H1 (cell line): ENCODE results near the gene TMEM178B. TPM values are rescaled to one million over a fixed set of nuclear protein-coding genes. Genes with fewer than 3 reads are reported as not detected.

ENCODE experiments used
- CTCF ChIA-PET: fragments of 300-600 bp; sonication (Branson Sonifier 250); formaldehyde crosslinking; loops from one replicate; lab custom pipeline; 2021; ENCODE audit not compliant: partially characterized antibody; lab: Charles Lee
- POLR2A ChIA-PET: fragments of 300-600 bp; sonication (Branson Sonifier 250); formaldehyde crosslinking; loops from one replicate; lab custom pipeline; 2021; ENCODE audit warnings: inconsistent platforms; ENCODE audit not compliant: partially characterized antibody; lab: Charles Lee
- DNase-seq, 2 experiments: peaks; one replicate each; pipeline versions ENCODE4 v3.0.0 to v3.0.0-alpha.2; 2010 to 2022; ENCODE audit warnings: low spot score in 2 of 2, low read depth in 1 of 2, mixed read lengths in 1 of 2
- FAIRE-seq: peaks from 2 replicates; lab custom pipeline; 2011; peaks lifted over from hg19 to GRCh38; lab: Jason Lieb, UNC
- H2AFZ ChIP-seq: 2 replicates; pipeline ENCODE4 v1.8.1; 2012; ENCODE audit warnings: low read length, inconsistent platforms
- H2AK5ac ChIP-seq: 2 replicates; pipeline ENCODE4 v1.6.1; 2013; ENCODE audit warnings: low read depth, low read length
- H2BK120ac ChIP-seq: replicated peaks from 2 replicates; pipeline ENCODE3; 2013; ENCODE audit warnings: low read depth, low read length, inconsistent platforms
- H2BK12ac ChIP-seq: 2 replicates; pipeline ENCODE4 v1.6.1; 2013; ENCODE audit warnings: low read depth, low read length
- H2BK15ac ChIP-seq: 2 replicates; pipeline ENCODE4 v1.6.1; 2013; ENCODE audit warnings: low read length
- H2BK20ac ChIP-seq: 2 replicates; pipeline ENCODE4 v1.6.1; 2013; ENCODE audit warnings: low read length
- H2BK5ac ChIP-seq: 2 replicates; pipeline ENCODE4 v1.6.1; 2013; ENCODE audit warnings: low read depth, low read length
- H3K14ac ChIP-seq: 2 replicates; pipeline ENCODE4 v1.6.1; 2013; ENCODE audit warnings: inconsistent platforms; ENCODE audit not compliant: insufficient read length
- H3K18ac ChIP-seq: 2 replicates; pipeline ENCODE4 v1.6.1; 2013; ENCODE audit warnings: low read length; ENCODE audit errors: extremely low read depth
- H3K23ac ChIP-seq: 2 replicates; pipeline ENCODE4 v1.6.1; 2013; ENCODE audit warnings: inconsistent platforms; ENCODE audit not compliant: insufficient read length
- H3K23me2 ChIP-seq: 2 replicates; pipeline ENCODE4 v1.6.1; 2013; ENCODE audit warnings: low read depth, low read length
- H3K27ac ChIP-seq: 2 replicates; pipeline ENCODE4 v1.6.1; 2011; ENCODE audit warnings: low read depth, low read length, inconsistent platforms
- H3K27me3 ChIP-seq, 4 experiments: replicated peaks in 1 of 4; 1 replicate in 1 of 4; 2 replicates in 3 of 4; pipeline versions ENCODE4 v1.6.1 to v1.8.1; 2011 to 2013; ENCODE audit warnings: low read length in 3 of 4, mild to moderate bottlenecking in 3 of 4, inconsistent platforms in 2 of 4, mixed read lengths in 2 of 4, moderate library complexity in 1 of 4; ENCODE audit not compliant: control insufficient read depth in 3 of 4, insufficient read depth in 3 of 4; ENCODE audit errors: extremely low read depth in 1 of 4
- H3K36me3 ChIP-seq, 4 experiments: 2 replicates each; pipeline versions ENCODE4 v1.6.1 to v1.8.1; 2011 to 2013; ENCODE audit warnings: mild to moderate bottlenecking in 4 of 4, low read length in 3 of 4, moderate library complexity in 2 of 4, control low read depth in 1 of 4, inconsistent platforms in 1 of 4; ENCODE audit not compliant: insufficient read depth in 4 of 4, control insufficient read depth in 2 of 4
- H3K4ac ChIP-seq: replicated peaks from 2 replicates; pipeline ENCODE3; 2013; ENCODE audit warnings: low read length, low read depth, mixed read lengths, inconsistent platforms; ENCODE audit not compliant: insufficient read length
- H3K4me1 ChIP-seq, 4 experiments: replicated peaks in 1 of 4; 1 replicate in 1 of 4; 2 replicates in 3 of 4; pipeline versions ENCODE4 v1.6.1 to v1.8.1; 2011 to 2013; ENCODE audit warnings: low read length in 3 of 4, inconsistent platforms in 2 of 4, mixed read lengths in 1 of 4; ENCODE audit not compliant: insufficient read depth in 4 of 4, control insufficient read depth in 3 of 4
- H3K4me2 ChIP-seq, 2 experiments: 2 replicates each; pipeline versions ENCODE4 v1.6.1 to v1.8.1; 2011 to 2013; ENCODE audit warnings: low read depth in 2 of 2, low read length in 2 of 2, control low read depth in 1 of 2, inconsistent platforms in 1 of 2, mild to moderate bottlenecking in 1 of 2; ENCODE audit not compliant: insufficient read depth in 1 of 2
- H3K4me3 ChIP-seq, 4 experiments: fragments of 200-600, 300-600 bp in 1 of 4; sonication (generic), shearing (Covaris generic), sonication (Bioruptor Twin) in 1 of 4; 2 replicates each; pipeline versions ENCODE4 v1.5.1 to v1.8.1; 2011 to 2016; ENCODE audit warnings: low read length in 4 of 4, low read depth in 3 of 4, control low read depth in 2 of 4, inconsistent platforms in 2 of 4, mild to moderate bottlenecking in 2 of 4, mixed read lengths in 1 of 4, moderate library complexity in 1 of 4; ENCODE audit not compliant: insufficient read depth in 2 of 4; ENCODE audit errors: extremely low read depth in 1 of 4
- H3K56ac ChIP-seq: replicated peaks from 2 replicates; pipeline ENCODE3; 2013; ENCODE audit warnings: low read depth, mild to moderate bottlenecking, mixed read lengths, low read length, inconsistent platforms; ENCODE audit not compliant: insufficient read length
- H3K79me1 ChIP-seq: 2 replicates; pipeline ENCODE4 v1.6.1; 2013; ENCODE audit warnings: low read depth, low read length, control low read depth
- H3K79me2 ChIP-seq, 2 experiments: 2 replicates each; pipeline versions ENCODE4 v1.6.1 to v1.8.1; 2012 to 2013; ENCODE audit warnings: low read length in 2 of 2, mild to moderate bottlenecking in 2 of 2, inconsistent platforms in 1 of 2; ENCODE audit not compliant: insufficient read depth in 2 of 2, control insufficient read depth in 1 of 2
- H3K9ac ChIP-seq, 4 experiments: replicated peaks in 1 of 4; 1 replicate in 1 of 4; 2 replicates in 3 of 4; pipeline versions ENCODE4 v1.6.1 to v1.8.1; 2011 to 2013; ENCODE audit warnings: low read depth in 3 of 4, low read length in 3 of 4, control low read depth in 2 of 4, mild to moderate bottlenecking in 2 of 4, moderate library complexity in 2 of 4, inconsistent platforms in 1 of 4; ENCODE audit errors: extremely low read depth in 1 of 4
- H3K9me3 ChIP-seq, 2 experiments: 2 replicates each; pipeline versions ENCODE4 v1.6.1 to v1.8.1; 2012 to 2013; ENCODE audit warnings: mild to moderate bottlenecking in 2 of 2, moderate library complexity in 2 of 2, control low read depth in 1 of 2, inconsistent platforms in 1 of 2, low read depth in 1 of 2, low read length in 1 of 2, mixed read lengths in 1 of 2; ENCODE audit not compliant: insufficient read depth in 2 of 2
- H4K20me1 ChIP-seq, 2 experiments: replicated peaks in 1 of 2; 2 replicates each; pipeline versions ENCODE3 to v1.8.1; 2011 to 2013; ENCODE audit warnings: inconsistent platforms in 2 of 2, low read length in 2 of 2, mild to moderate bottlenecking in 1 of 2; ENCODE audit not compliant: insufficient read depth in 2 of 2, control insufficient read depth in 1 of 2
- H4K5ac ChIP-seq: 2 replicates; pipeline ENCODE4 v1.6.1; 2013; ENCODE audit warnings: low read length, low read depth, mixed read lengths, inconsistent platforms; ENCODE audit not compliant: insufficient read length
- H4K8ac ChIP-seq: 2 replicates; pipeline ENCODE4 v1.8.0; 2013; ENCODE audit warnings: mild to moderate bottlenecking, moderate library complexity, low read length, inconsistent platforms; ENCODE audit not compliant: insufficient read depth; ENCODE audit errors: extremely low read depth
- H4K91ac ChIP-seq: replicated peaks from 2 replicates; pipeline ENCODE3; 2013; ENCODE audit warnings: low read length, mixed read lengths, inconsistent platforms; ENCODE audit not compliant: insufficient read length
- BCL11A ChIP-seq, 2 experiments: IDR thresholded peaks; one replicate each; pipeline ENCODE4 v1.6.1; 2011; ENCODE audit warnings: low read depth in 2 of 2, low read length in 2 of 2, mild to moderate bottlenecking in 2 of 2
- BRCA1 ChIP-seq: IDR thresholded peaks from 2 replicates; pipeline ENCODE4 v1.6.1; 2012; ENCODE audit warnings: low read depth, low read length, improper control_type of control experiment
- HDAC2 ChIP-seq, 2 experiments: fragments of 300-600 bp in 1 of 2; sonication (generic) in 1 of 2; IDR thresholded peaks; 2 replicates each; pipeline ENCODE4 v1.6.1; 2011 to 2012; ENCODE audit warnings: low read depth in 2 of 2, low read length in 2 of 2, mild to moderate bottlenecking in 2 of 2, moderate library complexity in 2 of 2, borderline replicate concordance in 1 of 2, inconsistent platforms in 1 of 2
- SRF ChIP-seq: IDR thresholded peaks from 2 replicates; pipeline ENCODE4 v1.6.1; 2011; ENCODE audit warnings: mild to moderate bottlenecking, low read depth, low read length, moderate library complexity
- TBP ChIP-seq: IDR thresholded peaks from 2 replicates; pipeline ENCODE4 v1.6.1; 2011; ENCODE audit warnings: low read depth, low read length, improper control_type of control experiment
- WGBS, 2 experiments: shearing (Covaris generic) in 1 of 2; methylation state at CpG; one replicate each; pipeline versions ENCODE4 v1.1.6 to v1.1.7; 2013 to 2015; ENCODE audit warnings: low lambda C conversion rate in 2 of 2, mixed read lengths in 2 of 2, inconsistent platforms in 1 of 2, low coverage in 1 of 2, missing lambda C conversion rate in 1 of 2; ENCODE audit not compliant: insufficient replicate concordance in 2 of 2, insufficient coverage in 1 of 2, insufficient read length in 1 of 2; ENCODE audit errors: extremely low coverage in 1 of 2, missing lambda C conversion rate in 1 of 2; 5-methylcytosine and 5-hydroxymethylcytosine counted together
- polyA plus RNA-seq, 7 experiments: library from polyadenylated mRNA; depleted of rRNA in 3 of 7; stranded (reverse) in 5 of 7; unstranded in 2 of 7; fragments of >200 nt in 5 of 7; fragments of 200-250 nt in 2 of 7; gene quantifications; 1 replicate in 5 of 7; 2 replicates in 1 of 7; 4 replicates in 1 of 7; pipeline versions ENCODE4 v1.2.1 to v1.2.3, GENCODE V29; 2011 to 2013; ENCODE audit warnings: missing spikeins in 2 of 7, mixed read lengths in 2 of 7
- total RNA-seq: library from RNA; stranded (reverse); fragmentation: NEBNext Ultra II Directional; extraction: Animal tissue kit (Norgen Biotek cat#: 25700); gene quantifications from 2 replicates; pipeline ENCODE4 v1.2.1, GENCODE V29; 2021

The TMEM178B gene
- total and polyA plus RNA-seq, 2 of the 8 experiments (the other 6 are each of a cell fraction or from before 2014, with no cell fraction given), result 5.3 to 18.1 TPM

- Histone ChIP-seq H3K79me1 (peaks cover 7% of the 10 kb centered on the region), H3K56ac (no peak overlapping the region), H2AK5ac (no peak overlapping the region), H3K4ac (no peak overlapping the region), H4K8ac (no peak overlapping the region), H3K23ac (no peak overlapping the region), H4K5ac (no peak overlapping the region), H3K27me3 (no peaks in the 10 kb centered on the region), H2BK120ac (no peak overlapping the region), H3K4me3 (no peak overlapping the region), H4K20me1 (peaks cover 0 to 2% of the 10 kb centered on the region in 2 experiments), H4K91ac (no peak overlapping the region), H3K9me3 (peaks cover 0 to 3% of the 10 kb centered on the region in 2 experiments; a peak in 1 of 4 replicates), H3K23me2 (peaks cover 2% of the 10 kb centered on the region; the same call in 1 of the 2 replicates), H3K18ac (no peak overlapping the region), H2AFZ (no peak overlapping the region), H3K9ac (no peak overlapping the region), H3K14ac (no peak overlapping the region), H3K27ac (no peak overlapping the region), H2BK12ac (no peak overlapping the region), H3K36me3 (no peaks in the 10 kb centered on the region), H3K79me2 (no peaks in the 10 kb centered on the region), H2BK20ac (no peak overlapping the region), H2BK15ac (no peak overlapping the region), H3K4me1 (no peaks in the 10 kb centered on the region), H2BK5ac (no peak overlapping the region), H3K4me2 (no peak overlapping the region)
- 42% methylated on average over 2 of the region's 2 CpGs; no CpG with 5 or more reads in 1 of the 2 experiments for WGBS, 2 experiments
- DNase-seq (no peak), FAIRE-seq (no peak)
- CTCF ChIA-PET, result interaction anchor here (0.7 to 1.1 kb wide), 3 partner anchors 9 to 110 kb away, joined by 3 read pairs; no protein-coding TSS in a partner anchor
- POLR2A ChIA-PET, result interaction anchor here (0.6 to 2.0 kb wide), 2 partner anchors 10 to 424 kb away, joined by 3 to 4 read pairs; no protein-coding TSS in a partner anchor
- TF ChIP-seq BCL11A (IDR thresholded peaks at IDR 0.05; ENCODE audit: low read depth in 2 of 2, low read length in 2 of 2), result no peak
- no peak for TF ChIP-seq SRF
- TF ChIP-seq BRCA1, result no peak
- no peak for TF ChIP-seq HDAC2 (IDR thresholded peaks at IDR 0.05; ENCODE audit: borderline replicate concordance in 1 of 2, low read depth in 2 of 2, low read length in 2 of 2)
- TF ChIP-seq TBP, result no peak
Measured at GRCh38 chr7:141165521-141165920, 91.7 kb downstream of the TMEM178B start.
